GM18505 (cell line): ENCODE measurements around the gene MANBA.
"Not testable (repeated sequence)": the region's sequence is repeated elsewhere in the genome, so short reads cannot be mapped to it uniquely, and the experiment has no call there.

Source experiments
- ATAC-seq: cut with Tn5 transposase; IDR thresholded peaks from one replicate; pipeline ENCODE4 v1.9.1; 2021; ENCODE audit not compliant: unreplicated experiment
- POLR2A ChIP-seq: IDR thresholded peaks from 4 replicates; pipeline ENCODE4 v1.6.1; 2011; ENCODE audit warnings: borderline replicate concordance; ENCODE audit not compliant: insufficient read depth, insufficient read length; ENCODE audit errors: extremely low read depth

MANBA gene

GRCh38 chr4:102625232-102625930, 135.4 kb downstream of the MANBA start:
- ATAC-seq, result peak; percentile 88
- TF ChIP-seq POLR2A, result no peak

- no peak for TF ChIP-seq POLR2A
- ATAC-seq, result no peak
Observed at GRCh38 chr4:102624505-102624904, 136.3 kb downstream of the MANBA start.

DNA sequence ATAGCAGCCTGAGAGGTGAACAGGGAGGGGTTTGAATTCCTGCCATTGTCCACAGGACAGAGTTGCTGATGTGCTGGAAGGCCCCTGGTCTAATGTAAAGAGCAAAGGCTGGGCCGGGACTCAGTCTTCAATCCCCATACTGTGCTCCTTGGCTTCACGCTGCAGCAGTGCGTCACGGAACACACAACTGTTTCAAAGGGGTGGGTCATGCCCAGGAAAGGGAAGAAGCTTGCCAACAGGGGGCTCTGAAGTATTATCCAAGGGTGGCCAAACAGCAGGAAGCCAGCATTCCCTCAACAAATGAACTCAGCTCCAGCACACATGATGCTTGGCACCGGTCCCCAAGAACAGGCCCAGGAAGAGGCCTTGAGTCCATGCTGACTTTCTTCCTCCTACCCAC, 137.1 kb downstream of the MANBA start:
- ATAC-seq, result no peak
- no peak for TF ChIP-seq POLR2A

GRCh38 chr4:102620697-102621497, 139.9 kb downstream of the MANBA start:
- ATAC-seq, result peak; percentile 62
- TF ChIP-seq POLR2A, result no peak

- ATAC-seq, result peak; percentile 9
Observed at GRCh38 chr4:102619776-102620631, 140.8 kb downstream of the MANBA start.

- not testable (repeated sequence) for ATAC-seq
Observed at GRCh38 chr4:102619021-102619420, 141.7 kb downstream of the MANBA start.

DNA sequence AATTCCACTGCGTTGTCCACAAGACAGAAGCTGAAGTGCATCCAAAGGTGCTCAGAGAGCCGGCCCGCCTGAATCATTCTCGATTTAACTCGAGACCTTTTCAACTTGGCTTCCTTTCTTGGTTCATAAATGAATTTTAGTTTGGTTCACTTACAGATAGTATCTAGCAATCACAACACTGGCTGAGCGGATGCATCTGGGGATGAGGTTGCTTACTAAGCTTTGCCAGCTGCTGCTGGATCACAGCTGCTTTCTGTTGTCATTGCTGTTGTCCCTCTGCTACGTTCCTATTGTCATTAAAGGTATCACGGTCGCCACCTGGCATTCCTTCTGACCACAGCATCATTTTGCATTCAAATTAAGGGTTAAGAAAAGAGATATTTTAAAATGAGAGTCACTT, 144.1 kb downstream of the MANBA start:
- no peak for ATAC-seq
- TF ChIP-seq POLR2A, result no peak

DNA sequence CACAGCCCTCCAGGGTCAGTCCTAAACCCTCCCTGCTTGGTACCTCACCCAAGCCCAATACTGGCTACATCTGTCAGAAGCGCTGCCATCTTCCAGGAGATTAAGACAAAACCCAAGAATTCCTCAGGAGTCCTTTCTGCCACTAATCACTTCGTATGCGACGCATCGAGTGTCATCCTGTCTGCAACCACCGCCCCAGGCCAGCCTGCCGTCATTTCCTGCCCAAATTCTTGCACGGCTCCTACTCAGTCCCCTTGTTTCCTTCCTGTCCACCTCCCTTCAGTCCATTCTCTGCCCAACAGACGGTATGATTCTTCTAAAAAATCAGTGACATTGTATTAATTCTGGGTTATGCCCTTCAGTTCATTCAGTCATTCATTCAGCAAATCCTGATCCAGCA, 146.0 kb downstream of the MANBA start:
- ATAC-seq, result no peak
- no peak for TF ChIP-seq POLR2A

GRCh38 chr4:102612824-102613366, 147.9 kb downstream of the MANBA start:
- TF ChIP-seq POLR2A, result no peak
- peak; percentile 44 for ATAC-seq

GRCh38 chr4:102612210-102612609, 148.6 kb downstream of the MANBA start:
- no peak for TF ChIP-seq POLR2A
- ATAC-seq, result no peak

DNA sequence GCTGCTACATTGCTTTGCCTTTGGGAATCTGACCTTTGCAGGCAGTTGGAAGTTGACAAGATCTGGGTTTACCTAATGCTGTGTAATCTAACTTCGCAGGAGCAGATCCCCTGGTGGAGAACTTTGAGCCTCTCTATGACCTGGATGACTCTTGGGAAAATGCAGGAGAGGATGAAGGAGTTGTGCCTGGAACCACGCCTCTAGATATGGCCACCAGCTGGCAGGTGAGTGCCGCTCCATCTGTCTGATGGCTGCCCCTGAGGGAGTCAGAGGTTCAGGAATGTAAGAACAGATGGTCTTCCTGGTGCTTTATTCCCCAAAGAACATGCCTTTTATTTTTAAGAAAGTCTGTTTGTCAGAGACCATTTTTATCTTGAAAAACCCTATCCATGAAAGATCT, 150.3 kb downstream of the MANBA start:
- no peak for ATAC-seq
- no peak for TF ChIP-seq POLR2A

GRCh38 chr4:102610007-102610406, 150.8 kb downstream of the MANBA start:
- no peak for TF ChIP-seq POLR2A
- no peak for ATAC-seq

GRCh38 chr4:102608190-102608589, 152.6 kb downstream of the MANBA start:
- no peak for TF ChIP-seq POLR2A
- ATAC-seq, result no peak
